ENCODE data around the gene UQCC3. TPM values are rescaled to one million over a fixed set of nuclear protein-coding genes. Genes with fewer than 3 reads are reported as not detected.

Gene UQCC3
- total and polyA plus RNA-seq, 2 of the 13 experiments (the other 11 are each of a cell fraction or from before 2014, with no cell fraction given) = 7.7 to 16.0 TPM

- TF ChIP-seq FIP1L1 (IDR thresholded peaks at IDR 0.05; ENCODE audit: borderline replicate concordance, insufficient read depth, low read depth, low read length) (peak; percentile 93; the same call in 1 of the 2 replicates), ATF2 (CRISPR knock-in tag; IDR thresholded peaks at IDR 0.05) (peak; percentile 47), MLLT10 (CRISPR knock-in tag; IDR thresholded peaks at IDR 0.05) (no peak), E2F1 (CRISPR knock-in tag; IDR thresholded peaks at IDR 0.05) (0 out of 2 replicates have a peak, but pooled peaks have one; percentile 23), ELK4 (CRISPR knock-in tag; IDR thresholded peaks at IDR 0.05; ENCODE audit: borderline replicate concordance) (0 out of 2 replicates have a peak, but pooled peaks have one; percentile 31), ZBTB14 (CRISPR knock-in tag; IDR thresholded peaks at IDR 0.05) (no peak; the same call in 1 of the 2 replicates), HOXD1 (CRISPR knock-in tag; IDR thresholded peaks at IDR 0.05) (no peak), ZNF30 (CRISPR knock-in tag; IDR thresholded peaks at IDR 0.05) (no peak), KLF13 (CRISPR knock-in tag; IDR thresholded peaks at IDR 0.05) (0 out of 2 replicates have a peak, but pooled peaks have one; percentile 82), ZNF543 (CRISPR knock-in tag; IDR thresholded peaks at IDR 0.05) (no peak; the same call in 1 of the 2 replicates), AHDC1 (CRISPR knock-in tag; IDR thresholded peaks at IDR 0.05; ENCODE audit: borderline replicate concordance) (no peak), ZNF446 (CRISPR knock-in tag; IDR thresholded peaks at IDR 0.05) (peak; percentile 83; the same call in 1 of the 2 replicates), KDM6A (CRISPR knock-in tag; IDR thresholded peaks at IDR 0.05; ENCODE audit: low read depth) (no peak), CBFB (CRISPR knock-in tag; IDR thresholded peaks at IDR 0.05) (0 out of 2 replicates have a peak, but pooled peaks have one; percentile 21), ZNF326 (CRISPR knock-in tag; IDR thresholded peaks at IDR 0.05; ENCODE audit: borderline replicate concordance) (no peak), ZNF766 (CRISPR knock-in tag; IDR thresholded peaks at IDR 0.05; ENCODE audit: borderline replicate concordance) (peak; percentile 69; the same call in 1 of the 2 replicates), ZNF451 (CRISPR knock-in tag; IDR thresholded peaks at IDR 0.05) (no peak), ZSCAN31 (CRISPR knock-in tag; IDR thresholded peaks at IDR 0.05; ENCODE audit: low read depth) (peak; percentile 61)
Observed at GRCh38 chr11:62671608-62672389, at the start of gene UQCC3, which contains the start of gene LBHD1 (continued).
